GM21825 (cell line): ENCODE data around the gene AGXT.
"Not testable (repeated sequence)": the region's sequence is repeated elsewhere in the genome, so short reads cannot be mapped to it uniquely, and the experiment has no call there.

Experiments
- ATAC-seq: cut with Tn5 transposase; IDR thresholded peaks from one replicate; pipeline ENCODE4 v1.9.1; 2021; ENCODE audit warnings: mild to moderate bottlenecking, moderate library complexity; ENCODE audit not compliant: unreplicated experiment

AGXT gene

GRCh38 chr2:240839152-240840143, 29.2 kb upstream of the AGXT start:
- ATAC-seq, result no peak

GRCh38 chr2:240840435-240841060, 28.1 kb upstream of the AGXT start:
- no peak for ATAC-seq

GRCh38 chr2:240846309-240846708, 22.3 kb upstream of the AGXT start:
- ATAC-seq, result not testable (repeated sequence)

- no peak for ATAC-seq
Observed at GRCh38 chr2:240846873-240847595, 21.6 kb upstream of the AGXT start.

- ATAC-seq, result no peak
Observed at GRCh38 chr2:240847817-240848216, 20.8 kb upstream of the AGXT start.

- ATAC-seq, result no peak
Observed at GRCh38 chr2:240848900-240849680, 19.5 kb upstream of the AGXT start.

- ATAC-seq, result no peak
Observed at GRCh38 chr2:240850026-240850425, 18.6 kb upstream of the AGXT start.

GRCh38 chr2:240850756-240851077, 17.9 kb upstream of the AGXT start:
- no peak for ATAC-seq

- ATAC-seq, result no peak
Observed at GRCh38 chr2:240851078-240851991, 17.3 kb upstream of the AGXT start.

GRCh38 chr2:240852671-240853314, 15.8 kb upstream of the AGXT start:
- no peak for ATAC-seq

- ATAC-seq, result no peak
Observed at GRCh38 chr2:240855670-240856069, 13.0 kb upstream of the AGXT start.

GRCh38 chr2:240856151-240856980, 12.3 kb upstream of the AGXT start:
- no peak for ATAC-seq

- ATAC-seq, result no peak
Observed at GRCh38 chr2:240857039-240858008, 11.3 kb upstream of the AGXT start.

GRCh38 chr2:240858321-240858720, 10.3 kb upstream of the AGXT start:
- no peak for ATAC-seq

- no peak for ATAC-seq
Observed at GRCh38 chr2:240858871-240859270, 9.8 kb upstream of the AGXT start.

- ATAC-seq, result no peak
Observed at GRCh38 chr2:240861547-240861946, 7.1 kb upstream of the AGXT start.

- no peak for ATAC-seq
Observed at GRCh38 chr2:240864475-240864874, 4.1 kb upstream of the AGXT start.
